Measurements from ENCODE around the gene RAG2.

RAG2 gene

DNA sequence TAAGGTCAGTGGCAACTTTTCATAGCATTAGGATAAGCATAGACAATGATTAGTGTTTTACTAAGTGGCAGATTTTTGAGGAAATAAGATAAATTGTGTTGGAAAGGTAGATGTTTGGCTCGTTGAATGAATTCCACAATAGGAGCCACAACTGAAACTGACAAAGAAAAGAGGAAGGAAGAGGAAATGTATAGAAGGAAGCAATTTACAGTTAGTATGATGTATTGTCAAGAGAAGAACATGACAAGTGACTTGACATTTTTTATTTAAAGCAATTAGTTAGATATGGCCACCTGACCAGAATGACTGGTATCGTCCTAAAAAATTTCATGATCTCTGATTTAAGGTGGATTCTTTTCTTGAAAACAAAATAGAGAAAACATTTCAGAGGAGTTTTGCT, 3.1 kb upstream of the RAG2 start:
- no peak for DNase-seq (ENCODE audit: low read depth in 2 of 2, low spot score in 1 of 2)

GRCh38 chr11:36600180-36600579, 2.1 kb upstream of the RAG2 start:
- DNase-seq (ENCODE audit: low read depth in 2 of 2, low spot score in 1 of 2), result no peak

GRCh38 chr11:36596880-36597279, 1.2 kb downstream of the RAG2 start:
- DNase-seq (ENCODE audit: low read depth in 2 of 2, low spot score in 1 of 2), result no peak

DNA sequence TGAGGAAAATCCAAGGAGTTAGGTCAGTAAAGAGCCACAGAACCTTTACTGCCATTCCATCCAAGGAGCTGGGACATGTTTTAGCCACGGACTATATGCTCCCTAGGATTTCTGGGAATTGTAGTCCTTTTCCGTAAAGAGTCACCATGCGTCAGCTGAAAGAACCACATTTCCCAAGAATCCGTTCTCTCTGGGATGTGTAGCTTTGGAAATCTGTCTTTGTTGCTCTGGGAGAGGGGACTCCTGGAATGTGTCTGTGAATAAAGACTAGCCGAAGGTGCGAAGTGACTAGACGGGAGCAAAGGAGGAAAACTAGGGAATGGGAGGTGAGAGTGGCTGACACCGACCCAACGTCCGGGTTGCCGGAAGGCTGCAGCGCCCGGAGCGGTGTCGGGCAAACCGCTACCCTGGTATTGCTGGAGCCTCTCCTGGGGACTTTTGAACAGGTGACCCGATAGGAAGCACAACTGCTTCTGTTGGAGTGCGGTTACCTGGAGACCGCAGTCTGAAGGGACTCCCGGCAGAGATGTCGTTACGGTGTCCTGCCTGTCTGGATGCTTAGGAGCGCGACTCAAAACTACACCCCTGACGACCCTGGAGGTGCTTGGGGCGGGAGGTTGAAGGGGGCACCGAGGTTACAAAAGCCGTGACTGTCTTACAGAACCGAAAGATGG, 3.6 kb downstream of the RAG2 start, which contains the start of gene IFTAP:
Gene IFTAP, plus strand, starts transcription at position 187 of the 674 bp plus-strand sequence. CDS start 15,602 bp downstream, outside the sequence.
- peak in 1 of 2 donors; percentile 2 for DNase-seq (ENCODE audit: low read depth in 2 of 2, low spot score in 1 of 2)

DNA sequence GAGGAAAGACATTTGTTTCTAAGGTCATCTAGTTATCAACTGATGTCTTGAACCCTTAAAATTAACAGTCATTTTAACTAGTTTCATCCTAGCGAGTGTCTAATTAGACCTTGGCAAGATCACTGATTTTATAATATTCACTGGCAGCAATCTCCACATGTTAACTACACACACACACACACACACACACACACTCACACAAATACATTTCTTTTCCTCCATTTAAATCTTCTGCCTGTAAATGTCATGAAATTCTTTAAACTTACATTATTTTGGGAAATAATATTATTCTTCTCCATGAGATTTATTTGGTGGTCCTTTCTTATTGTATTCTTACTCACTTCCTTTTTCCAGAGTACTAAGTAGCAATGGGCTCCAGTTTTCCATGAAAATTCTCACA, 6.6 kb downstream of the RAG2 start:
- DNase-seq (ENCODE audit: low read depth in 2 of 2, low spot score in 1 of 2), result no peak

DNA sequence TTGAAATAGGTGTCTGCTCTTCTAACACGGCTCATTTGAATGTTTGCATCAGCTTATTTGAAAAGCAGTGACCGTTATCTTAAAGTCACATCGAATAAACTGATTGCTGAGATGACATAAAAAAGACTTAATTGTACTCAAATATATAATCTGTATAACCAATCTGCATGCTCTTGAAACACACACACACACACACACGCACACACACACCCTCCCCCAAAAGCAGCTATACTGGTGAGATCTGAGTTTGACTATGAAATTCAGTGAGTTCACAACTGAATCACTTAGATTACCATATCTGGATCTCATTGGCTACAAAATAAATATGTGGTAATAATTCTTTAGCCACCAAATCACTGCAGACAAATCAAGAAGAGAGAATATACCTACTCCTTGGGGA, 7.5 kb downstream of the RAG2 start:
- DNase-seq (ENCODE audit: low read depth in 2 of 2, low spot score in 1 of 2), result no peak

DNA sequence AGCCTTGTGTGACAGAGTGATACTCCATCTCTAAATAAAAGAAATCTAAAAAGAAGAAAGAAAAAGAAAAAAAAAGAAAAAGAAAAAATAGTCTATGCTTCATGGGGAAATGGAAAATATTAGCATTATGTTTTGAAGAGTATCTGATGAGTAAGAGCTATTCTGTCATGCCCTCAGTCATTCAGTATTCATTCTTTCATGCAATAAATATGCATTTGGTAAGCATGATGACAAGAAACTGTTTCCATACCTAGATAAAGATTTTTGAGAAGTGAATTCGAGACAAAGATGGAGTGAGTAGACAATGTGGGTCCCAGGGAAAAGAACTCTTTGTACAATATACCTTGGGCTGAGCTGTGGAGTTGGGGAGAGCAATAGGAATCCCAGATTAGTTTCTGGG, 9.9 kb downstream of the RAG2 start:
- DNase-seq (ENCODE audit: low read depth in 2 of 2, low spot score in 1 of 2), result no peak

DNA sequence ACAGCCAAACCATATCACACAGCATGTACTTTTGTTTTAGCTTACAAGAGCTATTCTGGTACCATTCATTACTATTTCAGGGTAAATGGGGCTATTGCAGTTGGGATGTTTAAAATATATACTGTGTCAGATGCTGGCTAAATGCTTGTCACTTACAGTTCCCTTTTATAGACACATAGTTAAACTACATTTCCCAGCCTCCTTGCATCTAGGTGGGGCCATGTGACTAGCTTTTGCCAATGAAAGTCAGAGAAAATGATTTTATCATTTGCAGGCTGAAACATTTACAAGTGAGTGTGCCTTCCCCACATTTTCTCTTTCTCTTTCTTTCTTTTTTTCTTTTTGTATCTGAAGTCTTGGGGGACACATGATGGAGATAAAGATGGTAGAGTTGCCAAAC, 11.5 kb downstream of the RAG2 start:
- no peak for DNase-seq (ENCODE audit: low read depth in 2 of 2, low spot score in 1 of 2)

DNA sequence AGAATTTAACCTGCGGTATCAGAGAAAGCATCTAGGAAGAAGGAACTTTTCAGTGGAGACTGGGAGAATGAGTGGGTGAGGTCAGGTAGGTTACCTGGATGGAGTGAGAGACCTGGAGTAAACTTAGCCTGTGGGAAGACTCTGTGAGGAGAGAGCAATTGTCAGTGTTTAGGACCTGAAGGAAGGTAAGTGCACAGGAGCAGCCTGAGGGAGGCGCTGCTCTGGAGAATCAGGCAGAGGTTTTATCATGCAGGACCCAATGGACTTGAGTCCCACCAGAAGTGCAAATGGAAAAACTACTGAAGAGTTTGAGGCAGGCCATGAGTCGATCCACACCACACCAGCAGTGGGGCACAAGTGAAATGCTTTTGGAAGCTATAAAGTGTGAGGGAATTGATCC, 14.4 kb downstream of the RAG2 start:
- DNase-seq (ENCODE audit: low read depth in 2 of 2, low spot score in 1 of 2), result no peak

DNA sequence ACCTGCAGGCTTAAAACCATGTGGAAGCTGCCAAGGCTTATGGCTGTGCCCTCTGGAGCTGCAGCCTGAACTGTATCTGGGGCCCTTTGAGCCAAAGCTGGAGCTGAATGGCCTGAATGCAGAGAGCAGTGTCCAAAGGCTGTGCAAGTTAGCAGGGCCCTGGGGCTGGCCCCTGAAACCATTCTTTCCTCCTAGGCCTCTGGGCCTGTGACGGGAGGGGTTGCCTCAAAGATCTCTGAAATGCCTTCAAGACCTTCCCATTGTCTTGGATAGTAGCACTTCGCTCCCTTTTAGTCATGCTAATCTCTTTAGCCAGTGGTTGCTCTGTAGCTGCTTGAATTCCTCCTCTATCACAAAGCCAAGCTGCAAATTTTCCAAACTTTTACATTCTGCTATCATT, 16.5 kb downstream of the RAG2 start:
- DNase-seq (ENCODE audit: low read depth in 2 of 2, low spot score in 1 of 2), result no peak

- no peak for DNase-seq (ENCODE audit: low read depth in 2 of 2, low spot score in 1 of 2)
These were observed 19.6 kb downstream of the RAG2 start for GRCh38 chr11:36578458-36578857.

- DNase-seq (ENCODE audit: low read depth in 2 of 2, low spot score in 1 of 2), result no peak
These were observed 20.2 kb downstream of the RAG2 start for GRCh38 chr11:36577859-36578258.

DNA sequence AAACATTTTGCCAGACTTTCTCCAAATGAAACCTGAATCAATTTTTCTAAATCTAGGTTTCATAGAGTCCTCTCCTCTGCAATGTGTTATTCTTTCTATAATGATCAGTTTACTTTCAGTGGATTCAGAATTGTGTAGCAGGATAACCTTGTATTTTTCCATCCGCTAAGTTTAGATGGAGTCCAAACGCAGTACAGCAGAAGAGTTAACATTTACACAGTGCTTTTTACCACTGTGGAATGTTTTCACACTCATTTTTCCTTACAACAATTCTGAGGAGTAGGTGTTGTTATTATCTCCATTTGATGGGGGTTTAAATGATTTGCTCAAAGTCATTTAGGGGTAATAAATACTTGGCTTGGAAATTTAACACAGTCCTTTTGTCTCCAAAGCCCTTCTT, 20.7 kb downstream of the RAG2 start:
- DNase-seq (ENCODE audit: low read depth in 2 of 2, low spot score in 1 of 2), result no peak

DNA sequence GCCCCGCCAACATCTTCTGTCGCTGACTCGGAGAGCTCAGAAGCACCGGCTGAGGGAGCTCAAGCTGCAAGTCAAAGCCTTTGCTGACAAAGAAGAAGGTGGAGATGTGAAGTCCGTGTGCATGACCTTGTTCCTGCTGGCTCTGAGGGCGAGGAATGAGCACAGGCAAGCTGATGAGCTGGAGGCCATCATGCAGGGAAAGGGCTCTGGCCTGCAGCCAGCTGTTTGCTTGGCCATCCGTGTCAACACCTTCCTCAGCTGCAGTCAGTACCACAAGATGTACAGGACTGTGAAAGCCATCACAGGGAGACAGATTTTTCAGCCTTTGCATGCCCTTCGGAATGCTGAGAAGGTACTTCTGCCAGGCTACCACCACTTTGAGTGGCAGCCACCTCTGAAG, 23.6 kb downstream of the RAG2 start:
- DNase-seq (ENCODE audit: low read depth in 2 of 2, low spot score in 1 of 2), result no peak

- DNase-seq (ENCODE audit: low read depth in 2 of 2, low spot score in 1 of 2), result no peak
These were observed 28.9 kb downstream of the RAG2 start for GRCh38 chr11:36569095-36569494.

GRCh38 chr11:36567694-36568093, 30.3 kb downstream of the RAG2 start, which contains the start of gene RAG1:
Gene RAG1 (plus strand): TSS chr11:36568007. CDS start chr11:36573305, 5,298 bp downstream.
- DNase-seq (ENCODE audit: low read depth in 2 of 2, low spot score in 1 of 2), result no peak

- DNase-seq (ENCODE audit: low read depth in 2 of 2, low spot score in 1 of 2), result no peak
These were observed 31.5 kb downstream of the RAG2 start for GRCh38 chr11:36566407-36567053.

GRCh38 chr11:36565031-36565610, 32.9 kb downstream of the RAG2 start:
- DNase-seq (ENCODE audit: low read depth in 2 of 2, low spot score in 1 of 2), result no peak

DNA sequence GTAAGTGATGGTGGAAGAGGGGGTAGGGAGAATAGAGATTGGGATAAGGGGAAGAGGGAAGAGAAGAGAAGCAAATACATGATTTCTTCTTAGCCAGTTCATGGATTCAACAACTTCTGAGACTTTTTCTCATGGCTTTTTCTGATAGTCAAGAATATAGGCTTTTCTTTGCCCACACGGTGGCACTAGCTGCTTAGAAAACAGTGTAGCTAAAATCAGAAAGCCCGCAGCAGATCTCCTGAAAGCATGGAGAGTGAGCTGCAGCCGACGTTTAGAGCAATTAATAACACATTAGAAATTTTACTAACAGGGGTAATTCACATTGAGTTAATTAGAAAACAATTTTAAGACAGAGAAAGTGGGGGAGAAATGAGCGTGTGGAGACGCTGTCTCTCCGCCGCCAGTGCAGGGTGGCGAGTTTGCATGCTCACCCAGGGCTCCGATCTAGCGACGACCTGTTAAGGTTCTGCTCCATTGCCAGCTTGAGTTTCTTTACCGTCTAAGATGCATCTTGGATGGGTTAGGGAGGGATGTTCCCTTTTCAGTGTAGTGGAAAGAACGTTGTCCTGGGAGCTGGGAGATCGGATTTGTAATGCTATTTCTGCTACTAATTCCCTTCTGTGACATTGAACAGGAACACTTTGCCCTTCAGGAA, 33.5 kb downstream of the RAG2 start:
- no peak for DNase-seq (ENCODE audit: low read depth in 2 of 2, low spot score in 1 of 2)

GRCh38 chr11:36558571-36559413, 39.2 kb downstream of the RAG2 start:
- DNase-seq (ENCODE audit: low read depth in 2 of 2, low spot score in 1 of 2), result no peak

GRCh38 chr11:36557991-36558390, 40.0 kb downstream of the RAG2 start:
- DNase-seq (ENCODE audit: low read depth in 2 of 2, low spot score in 1 of 2), result no peak

All from stimulated activated CD8-positive, alpha-beta memory T cell treated with anti-CD3 and anti-CD28 coated beads, Interleukin-4, amount 100 ng/mL, for 1 hour (primary cell).